Fibroblast of skin of back (primary cell): ENCODE measurements around the gene GLTP.
"Not testable (repeated sequence)": the region's sequence is repeated elsewhere in the genome, so short reads cannot be mapped to it uniquely, and the experiment has no call there.

Experiments
- DNase-seq: peaks from one replicate; pipeline ENCODE4 v3.0.0-alpha.2; 2013

GLTP gene

GRCh38 chr12:109877504-109878246 is 2.7 kb downstream of the GLTP start:
- DNase-seq: no peak

- DNase-seq: no peak
Observed at GRCh38 chr12:109876406-109876805, 3.9 kb downstream of the GLTP start.

- DNase-seq: no peak
Observed at GRCh38 chr12:109875572-109876131, 4.7 kb downstream of the GLTP start.

- DNase-seq: no peak
Observed at GRCh38 chr12:109873653-109874052, 6.7 kb downstream of the GLTP start.

GRCh38 chr12:109871668-109872314 is 8.6 kb downstream of the GLTP start:
- DNase-seq: peak; percentile 56

- DNase-seq: peak; percentile 63
Observed at GRCh38 chr12:109870648-109871047, 9.7 kb downstream of the GLTP start.

- no peak for DNase-seq
Observed at GRCh38 chr12:109868182-109869051, 11.9 kb downstream of the GLTP start.

- DNase-seq: no peak
Observed at GRCh38 chr12:109864916-109865315, 15.4 kb downstream of the GLTP start.

GRCh38 chr12:109863847-109864712 is 16.3 kb downstream of the GLTP start:
- peak; percentile 46 for DNase-seq

- DNase-seq: not testable (repeated sequence)
Observed at GRCh38 chr12:109862491-109862890, 17.9 kb downstream of the GLTP start.

GRCh38 chr12:109861689-109862314 is 18.5 kb downstream of the GLTP start:
- DNase-seq: no peak

GRCh38 chr12:109860977-109861376 is 19.4 kb downstream of the GLTP start:
- no peak for DNase-seq

- DNase-seq: no peak
Observed at GRCh38 chr12:109858764-109859163, 21.6 kb downstream of the GLTP start.

GRCh38 chr12:109857715-109858114 is 22.6 kb downstream of the GLTP start:
- DNase-seq: no peak

- DNase-seq: no peak
Observed at GRCh38 chr12:109855377-109855776, 25.0 kb downstream of the GLTP start.

GRCh38 chr12:109850518-109850917 is 29.8 kb downstream of the GLTP start:
- not testable (repeated sequence) for DNase-seq

- DNase-seq: no peak
Observed at GRCh38 chr12:109847142-109847735, 33.1 kb downstream of the GLTP start.

GRCh38 chr12:109845824-109846205 is 34.5 kb downstream of the GLTP start:
- DNase-seq: no peak

GRCh38 chr12:109844983-109845823 is 35.1 kb downstream of the GLTP start:
- peak; percentile 70 for DNase-seq

- DNase-seq: no peak
Observed at GRCh38 chr12:109844091-109844490, 36.2 kb downstream of the GLTP start.
